ENCODE results near the gene HSD3B1.

DNA sequence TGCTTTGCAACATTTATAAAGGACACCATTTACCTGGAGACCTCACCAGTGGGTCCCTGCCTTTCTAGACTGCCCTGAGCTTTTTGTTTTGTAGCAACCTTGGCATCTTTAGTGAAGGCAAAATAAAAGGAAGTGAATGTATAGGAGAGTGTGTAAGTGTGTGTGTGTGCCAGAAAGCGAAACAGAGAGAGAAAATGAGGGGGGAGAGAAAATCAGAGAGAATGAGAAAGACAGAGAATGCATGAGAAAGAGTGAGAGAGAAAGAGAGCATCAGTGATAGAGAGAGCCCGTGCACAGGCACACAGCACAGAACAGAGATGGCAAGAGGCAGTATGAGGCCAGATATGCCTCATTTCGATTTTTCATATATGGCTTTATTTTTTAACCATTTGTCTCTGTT lies 57.5 kb downstream of the HSD3B1 start:
- TF ChIP-seq POLR2A (IDR thresholded peaks at IDR 0.05): no peak
- TF ChIP-seq, protein P1, sequence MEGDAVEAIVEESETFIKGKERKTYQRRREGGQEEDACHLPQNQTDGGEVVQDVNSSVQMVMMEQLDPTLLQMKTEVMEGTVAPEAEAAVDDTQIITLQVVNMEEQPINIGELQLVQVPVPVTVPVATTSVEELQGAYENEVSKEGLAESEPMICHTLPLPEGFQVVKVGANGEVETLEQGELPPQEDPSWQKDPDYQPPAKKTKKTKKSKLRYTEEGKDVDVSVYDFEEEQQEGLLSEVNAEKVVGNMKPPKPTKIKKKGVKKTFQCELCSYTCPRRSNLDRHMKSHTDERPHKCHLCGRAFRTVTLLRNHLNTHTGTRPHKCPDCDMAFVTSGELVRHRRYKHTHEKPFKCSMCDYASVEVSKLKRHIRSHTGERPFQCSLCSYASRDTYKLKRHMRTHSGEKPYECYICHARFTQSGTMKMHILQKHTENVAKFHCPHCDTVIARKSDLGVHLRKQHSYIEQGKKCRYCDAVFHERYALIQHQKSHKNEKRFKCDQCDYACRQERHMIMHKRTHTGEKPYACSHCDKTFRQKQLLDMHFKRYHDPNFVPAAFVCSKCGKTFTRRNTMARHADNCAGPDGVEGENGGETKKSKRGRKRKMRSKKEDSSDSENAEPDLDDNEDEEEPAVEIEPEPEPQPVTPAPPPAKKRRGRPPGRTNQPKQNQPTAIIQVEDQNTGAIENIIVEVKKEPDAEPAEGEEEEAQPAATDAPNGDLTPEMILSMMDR (IDR thresholded peaks at IDR 0.05): no peak

All from breast epithelium (tissue), 3 donors.